ENCODE measurements around the gene HAUS3.

Gene HAUS3

GRCh38 chr4:2262944-2263250, 21.0 kb upstream of the HAUS3 start:
- DNase-seq: no peak

DNA sequence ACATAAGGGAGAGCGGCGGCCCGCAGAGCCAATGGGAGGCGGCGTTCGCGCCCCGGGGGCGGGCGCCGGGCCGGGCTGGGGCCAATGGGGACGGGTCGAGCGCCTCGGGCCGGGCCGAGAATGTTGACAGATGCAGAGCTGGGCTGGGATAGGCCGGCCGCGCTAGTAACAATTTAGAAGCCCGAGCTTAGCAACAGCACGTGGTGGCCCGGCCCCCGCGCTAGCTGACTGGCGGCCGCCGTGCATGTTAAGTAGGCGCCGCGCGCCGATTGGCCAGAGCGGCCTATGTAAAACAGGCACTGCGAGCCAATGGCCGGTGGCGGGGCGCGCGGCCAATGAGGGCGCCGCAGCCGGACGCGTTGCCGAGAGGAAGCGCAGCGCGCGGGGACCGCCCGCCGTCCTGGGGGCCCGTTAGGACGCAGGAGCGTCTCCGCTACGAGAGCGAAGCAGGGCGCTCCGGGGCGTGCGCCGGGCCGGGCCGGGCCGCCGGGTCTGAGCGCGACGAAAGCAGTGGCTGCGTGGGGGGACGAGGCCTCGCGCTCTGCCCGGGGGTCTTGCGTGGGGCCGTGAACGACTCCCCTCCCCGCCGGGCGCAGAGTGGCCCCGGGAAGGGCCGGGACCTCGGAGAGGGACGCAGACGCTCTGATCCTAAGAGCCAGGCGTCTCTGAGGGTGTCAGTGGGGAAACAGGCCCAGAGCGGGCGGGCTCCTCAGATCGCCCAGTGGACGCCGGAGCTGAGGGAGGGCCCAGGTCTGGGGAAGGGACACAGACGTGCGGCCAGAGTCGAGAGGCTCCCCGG, 20.4 kb upstream of the HAUS3 start:
- peak; percentile 96 for DNase-seq

- no peak for DNase-seq
Measured at GRCh38 chr4:2261853-2262144, 19.9 kb upstream of the HAUS3 start, which contains the start of gene MXD4. Gene MXD4 (minus strand): TSS chr4:2262109. CDS start chr4:2261980, 129 bp downstream.

- peak; percentile 4 for DNase-seq
Measured at GRCh38 chr4:2261110-2261852, 19.4 kb upstream of the HAUS3 start.

DNA sequence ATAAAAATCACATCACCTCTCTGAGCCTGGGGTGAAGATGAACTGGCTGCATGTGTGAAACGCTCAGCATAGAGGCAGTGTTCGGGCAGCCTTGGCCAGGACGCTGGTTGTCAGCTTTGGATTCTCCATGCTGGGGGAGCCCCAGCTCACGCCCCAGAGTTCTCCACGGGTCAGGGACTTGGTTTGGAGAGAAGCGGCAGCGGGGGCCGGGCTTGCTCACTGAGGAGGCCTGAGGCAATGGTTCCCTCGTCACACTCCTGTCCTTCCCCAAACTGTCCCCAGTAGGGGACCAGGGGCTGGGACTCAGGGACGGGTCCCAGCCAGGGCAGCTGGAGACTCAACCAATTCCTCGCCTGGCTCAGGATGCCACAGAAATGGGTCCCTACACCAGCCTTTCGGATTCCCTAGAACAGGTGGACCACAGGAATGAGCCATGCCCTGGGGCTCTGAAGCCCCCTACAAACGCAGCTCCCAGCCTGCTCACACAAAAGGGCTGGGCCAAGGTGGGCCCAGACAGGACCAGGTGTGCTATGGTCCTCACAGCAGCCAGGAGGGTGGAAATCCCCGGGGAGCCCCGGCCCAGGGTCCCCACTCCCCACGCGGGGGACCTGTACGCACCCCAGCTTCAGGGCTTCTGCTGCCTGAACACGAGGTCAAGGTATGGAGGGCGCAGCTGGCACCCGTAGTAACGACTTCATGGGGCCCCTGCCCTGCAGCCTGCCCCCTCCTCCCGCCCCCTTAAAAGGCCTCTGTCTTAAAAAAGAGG, 18.6 kb upstream of the HAUS3 start:
- no peak for DNase-seq

DNA sequence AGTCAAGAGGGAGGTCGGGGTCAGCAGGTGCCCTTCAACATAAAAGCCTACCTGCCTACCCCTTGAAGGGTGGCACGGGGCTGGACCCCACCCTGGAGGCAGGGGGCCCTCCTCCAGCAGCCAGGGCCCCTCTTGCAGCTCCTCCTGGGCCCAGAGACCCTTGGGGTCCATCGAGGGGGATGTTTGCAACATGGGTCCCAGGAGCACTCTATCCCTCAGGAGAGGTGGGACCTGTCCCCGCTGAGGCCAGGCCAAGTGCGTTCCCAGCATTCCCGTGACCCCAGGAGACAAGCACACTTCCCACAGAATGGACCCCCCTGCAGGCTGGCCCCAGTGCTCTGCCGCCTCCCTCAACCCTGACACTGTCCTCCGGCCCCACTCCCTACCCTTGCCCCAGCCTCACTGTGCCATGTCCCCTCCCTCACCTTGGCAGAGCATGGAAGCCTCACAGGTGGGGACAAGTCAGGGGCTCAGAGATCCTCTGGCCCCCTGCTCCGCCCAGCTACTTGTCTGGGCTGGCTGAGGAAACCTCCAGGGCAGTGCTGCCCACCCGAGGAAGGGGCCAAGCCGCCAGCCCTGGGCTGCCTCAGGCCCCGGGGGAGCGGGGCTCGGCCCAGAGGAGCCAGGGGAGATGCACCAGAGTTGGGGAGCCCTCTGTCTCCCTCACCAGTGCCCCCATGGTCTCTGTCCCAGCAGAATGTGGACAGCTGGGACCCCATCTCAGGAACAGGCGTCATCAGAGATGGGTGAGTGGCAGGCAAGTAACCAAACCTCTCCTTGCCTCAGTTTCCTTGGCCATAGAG, 17.8 kb upstream of the HAUS3 start:
- DNase-seq: no peak

DNA sequence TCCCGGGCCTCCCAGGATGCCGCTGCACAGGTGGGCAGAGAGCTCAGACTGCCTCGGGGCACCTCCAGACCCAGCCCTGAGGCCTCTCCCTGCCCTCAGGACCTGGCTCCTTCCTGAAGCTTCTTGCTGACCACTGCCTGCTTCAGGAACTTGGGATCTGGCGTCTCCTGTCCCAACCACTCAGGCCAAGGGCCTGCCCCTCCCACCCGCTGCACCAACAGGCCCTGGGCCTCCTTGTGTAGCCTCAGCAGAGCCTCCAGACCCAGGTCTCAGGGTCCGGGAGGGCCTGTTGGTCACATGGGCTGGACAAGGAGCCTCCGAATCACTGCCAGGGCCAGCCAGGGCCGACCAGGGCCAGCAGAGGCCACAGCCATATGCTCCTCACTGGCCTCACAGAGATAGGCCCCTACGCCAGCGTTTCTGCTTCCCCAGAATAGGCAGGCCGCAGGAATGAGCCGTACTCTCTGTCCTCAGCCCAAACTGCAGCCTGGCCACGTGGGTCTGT, 17.2 kb upstream of the HAUS3 start:
- DNase-seq: no peak

DNA sequence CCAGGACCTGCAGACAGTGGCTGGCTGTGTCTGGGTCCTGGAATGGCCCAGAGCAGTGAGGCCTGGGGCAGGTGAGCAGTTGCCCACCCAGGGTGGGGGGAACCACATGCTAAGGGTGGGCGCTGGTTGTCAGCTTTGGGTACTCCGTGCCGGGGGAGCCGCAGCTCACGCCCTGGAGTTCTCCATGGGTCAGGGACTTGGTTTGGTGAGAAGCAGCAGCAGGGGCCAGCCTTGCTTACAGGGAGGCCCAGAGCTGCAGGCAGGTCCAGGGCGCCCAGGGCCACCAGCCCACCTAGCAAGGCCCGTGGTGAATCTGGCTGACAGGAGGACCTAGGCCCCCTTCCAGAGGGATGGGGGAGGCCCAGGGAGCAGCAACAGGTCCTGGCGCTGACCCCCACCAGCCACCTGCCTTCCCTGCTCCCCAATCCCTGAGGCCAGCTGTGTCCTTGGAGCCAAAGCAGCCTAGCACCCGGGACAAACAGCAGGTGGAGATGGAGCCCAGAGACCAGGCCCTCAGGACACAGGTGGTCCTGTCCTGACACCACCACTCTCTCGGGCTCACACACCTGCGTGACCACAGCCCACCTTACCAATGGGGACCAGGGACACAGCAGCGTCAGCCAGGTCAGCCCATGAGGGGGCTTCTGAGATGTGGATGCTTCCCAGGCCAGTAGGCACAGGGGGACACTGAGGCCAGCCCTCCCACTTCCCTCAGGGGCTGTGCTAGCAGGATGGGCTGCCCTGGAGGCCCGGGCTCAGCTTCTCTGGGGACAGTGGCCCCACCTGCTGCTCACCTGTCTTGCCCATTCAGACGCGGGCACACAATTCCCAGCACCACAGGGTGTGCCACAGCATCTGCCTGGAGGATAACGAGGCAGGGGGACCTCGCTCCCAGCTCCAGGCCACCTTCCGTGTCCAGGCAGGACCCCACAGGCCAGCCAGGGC, 16.4 kb upstream of the HAUS3 start:
- no peak for DNase-seq

DNA sequence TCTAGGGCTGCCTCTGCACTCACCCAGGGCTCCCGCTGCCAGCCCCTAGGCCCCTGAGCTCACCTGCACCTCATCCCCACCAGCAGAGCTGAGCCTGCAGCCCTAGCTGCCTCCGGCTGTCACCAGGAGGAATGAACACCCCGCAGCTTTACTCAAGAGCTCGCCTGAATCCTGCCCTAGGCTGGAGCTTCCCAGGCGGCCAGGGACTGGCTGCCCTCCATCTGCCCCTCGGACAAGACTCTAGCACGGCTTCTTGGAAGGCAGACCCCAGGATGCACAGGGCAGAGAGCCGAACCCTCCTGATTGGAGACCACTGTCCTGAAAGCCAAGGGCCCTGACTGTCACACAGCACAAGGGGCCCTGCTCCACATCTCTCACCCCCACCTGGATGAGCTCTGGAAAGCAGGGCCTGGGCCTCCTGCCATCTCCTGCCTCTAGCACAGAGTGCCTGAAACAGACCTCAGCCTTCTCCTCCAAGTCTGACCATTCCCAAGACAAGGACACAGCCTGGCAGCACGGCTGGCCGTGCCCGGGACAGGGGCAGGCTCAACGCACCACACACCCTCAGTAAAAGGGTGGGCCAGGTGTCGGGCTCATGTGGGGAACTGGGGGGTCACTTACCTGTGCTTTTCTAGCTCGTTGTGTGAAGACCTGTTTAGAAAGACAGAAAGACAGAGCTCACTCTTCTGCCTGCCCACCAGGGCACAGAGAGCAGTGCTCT, 15.6 kb upstream of the HAUS3 start:
- no peak for DNase-seq

DNA sequence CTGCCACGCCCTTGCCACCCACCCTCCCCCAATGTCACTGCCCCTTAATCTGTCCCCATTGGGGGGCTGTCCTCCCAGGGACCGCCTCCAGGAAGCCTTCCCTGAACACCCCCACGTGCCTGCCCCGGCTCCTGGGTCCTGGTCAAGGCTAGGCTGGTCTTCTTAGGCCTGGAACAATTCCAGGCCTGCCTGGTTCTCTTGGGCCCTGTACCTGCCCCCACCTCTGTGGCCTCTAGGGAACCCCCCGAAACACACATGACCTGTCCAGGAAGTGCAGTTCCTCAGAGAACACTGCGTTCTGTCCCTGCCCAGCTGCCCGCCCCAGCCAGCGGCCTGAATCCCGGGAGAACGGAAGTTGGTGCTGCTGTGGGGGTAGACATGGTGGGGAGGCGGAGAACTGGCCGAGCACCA, 14.9 kb upstream of the HAUS3 start:
- no peak for DNase-seq

DNA sequence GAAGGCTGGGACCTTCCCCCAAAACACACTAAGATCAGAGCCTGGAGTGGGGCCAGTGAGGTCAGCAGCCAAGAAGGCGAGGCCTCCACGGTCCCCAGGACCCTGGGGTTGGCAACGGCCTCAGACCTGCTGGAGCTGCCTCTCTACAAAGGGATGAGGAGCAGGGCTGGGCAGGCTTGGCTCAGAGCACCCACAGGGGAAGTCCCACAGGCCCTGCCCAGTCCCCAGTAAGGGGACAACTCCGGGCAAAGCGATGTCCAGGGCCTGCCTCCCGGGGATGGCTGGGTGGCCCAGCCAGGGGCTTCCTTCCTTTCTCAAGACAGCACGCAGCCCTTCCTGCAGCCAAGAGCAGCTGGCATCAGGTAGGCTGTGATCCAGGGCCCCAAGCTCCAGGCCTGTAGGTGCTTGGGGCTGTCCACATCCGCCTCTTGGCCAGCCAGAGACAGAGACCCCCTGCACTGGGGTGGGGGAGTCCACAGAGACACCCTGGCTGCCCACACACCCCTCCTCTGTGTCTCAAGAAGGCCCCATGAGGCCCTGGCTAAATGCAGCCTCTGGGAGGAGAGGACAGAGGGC, 14.3 kb upstream of the HAUS3 start:
- no peak for DNase-seq

DNA sequence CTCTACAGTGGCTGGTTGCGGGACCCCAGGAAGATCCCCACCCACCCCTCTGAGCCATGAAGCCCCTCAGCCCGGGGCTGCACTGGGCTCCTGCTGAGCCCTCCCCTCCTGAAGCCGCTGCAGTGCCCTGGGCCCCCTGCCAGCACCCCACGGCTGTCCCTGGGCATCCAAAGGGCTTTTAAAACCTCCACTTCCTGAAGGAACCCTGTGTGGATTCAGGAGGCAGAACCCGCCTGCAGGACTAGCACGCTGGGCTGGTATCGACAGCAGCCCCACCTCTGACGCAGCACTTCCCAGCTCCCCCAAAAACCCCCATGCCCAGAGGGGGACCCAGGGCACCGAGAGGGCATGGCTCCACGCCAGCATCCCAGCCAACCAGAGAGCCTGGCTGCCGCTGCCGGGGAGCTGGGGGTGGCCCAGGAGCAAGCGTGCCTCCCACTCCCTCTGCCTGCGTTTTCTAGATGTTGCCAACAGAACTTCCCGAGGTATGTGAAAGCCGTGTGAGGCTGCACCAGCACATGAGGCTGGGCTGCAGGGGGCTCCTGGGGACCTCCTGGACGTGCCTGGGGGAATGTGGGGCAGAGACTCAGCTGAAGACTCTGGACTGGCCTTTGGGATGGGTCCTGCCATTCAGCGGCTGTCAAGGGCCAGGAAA, 13.7 kb upstream of the HAUS3 start:
- no peak for DNase-seq

GRCh38 chr4:2254665-2255500, 13.0 kb upstream of the HAUS3 start:
- DNase-seq: no peak

GRCh38 chr4:2253160-2254084, 11.5 kb upstream of the HAUS3 start:
- no peak for DNase-seq

GRCh38 chr4:2252530-2253091, 10.7 kb upstream of the HAUS3 start:
- no peak for DNase-seq

- no peak for DNase-seq
Measured at GRCh38 chr4:2251795-2252529, 10.0 kb upstream of the HAUS3 start.
